DMS 273 treated with DMSO at 0.1 percent for 48 hours (cell line): ENCODE results near the gene TREX2.
A peak's percentile ranks its signal among the peaks of the same experiment; 100 is the strongest.

ENCODE experiments used
- DNase-seq: peaks from one replicate; lab custom pipeline; 2025; lab: John Stamatoyannopoulos, UW

Gene TREX2

DNA sequence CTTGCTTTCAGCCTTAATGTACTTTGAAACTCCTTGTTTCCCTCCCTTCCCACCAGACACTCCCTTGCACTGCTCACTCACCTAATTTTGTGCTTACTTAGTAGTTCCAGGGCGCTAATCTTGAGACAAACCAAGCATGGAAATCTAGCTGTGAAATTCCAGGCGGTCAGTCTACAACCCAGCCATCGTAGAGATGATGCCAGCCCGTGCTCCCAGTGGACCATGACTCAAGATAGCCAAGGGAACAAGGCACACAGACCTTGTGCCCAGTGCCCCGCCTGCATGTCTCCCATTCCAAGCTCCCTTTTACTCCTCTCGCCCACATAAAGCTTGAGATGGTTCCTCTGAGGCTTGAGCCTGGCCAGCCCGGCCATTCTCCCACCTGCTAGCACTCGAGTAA lies 11.1 kb downstream of the TREX2 start:
- no peak for DNase-seq

DNA sequence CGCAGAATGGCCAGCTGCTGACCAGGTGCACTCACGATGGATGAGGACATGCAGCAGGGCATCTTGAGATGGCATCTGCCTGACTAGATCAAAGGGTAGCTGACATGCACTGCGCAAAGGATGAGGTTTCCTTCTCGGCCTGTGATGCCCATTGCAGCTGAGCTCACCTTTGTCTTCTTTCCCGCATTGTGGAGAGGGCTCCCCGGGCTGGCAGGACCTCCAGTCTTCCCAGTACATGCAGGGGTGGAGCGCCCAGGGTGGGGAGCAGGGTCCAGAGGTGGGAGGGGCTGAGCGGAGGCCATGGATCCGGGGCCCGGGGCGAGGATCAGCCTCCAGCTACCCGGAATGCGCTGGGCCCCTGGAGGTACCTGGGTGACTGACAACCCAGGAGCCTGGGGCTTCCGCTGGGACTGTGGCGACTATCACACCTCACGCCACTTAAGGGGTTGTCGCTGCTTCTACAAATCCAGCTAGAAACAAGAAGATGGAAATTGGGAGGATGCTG lies 12.0 kb downstream of the TREX2 start:
- DNase-seq: no peak

DNA sequence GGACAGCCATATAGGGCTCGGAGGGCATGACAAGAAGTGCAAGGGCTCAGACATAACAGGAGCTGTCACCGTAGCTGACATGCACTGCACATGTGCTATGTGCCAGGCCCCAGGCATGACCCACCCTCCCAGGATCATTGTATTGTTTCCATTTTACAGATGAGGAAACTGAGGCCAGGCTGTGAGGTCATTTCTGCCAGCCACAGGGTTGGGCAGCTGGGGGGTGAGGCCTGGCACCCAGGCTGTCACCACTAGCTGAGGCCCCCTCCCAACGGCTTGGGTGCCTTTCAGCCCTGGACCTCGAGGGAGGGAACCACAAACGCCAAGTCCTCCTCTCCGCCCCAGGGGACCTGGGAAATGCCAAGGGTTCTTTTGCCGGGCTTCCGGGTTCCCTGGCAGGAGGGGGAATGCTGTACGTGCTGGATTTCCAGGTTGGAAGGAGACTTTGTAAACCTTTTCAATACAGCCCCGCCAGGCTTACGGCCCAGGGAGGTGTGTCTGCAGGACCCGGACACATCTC lies 12.6 kb downstream of the TREX2 start:
- DNase-seq: no peak

DNA sequence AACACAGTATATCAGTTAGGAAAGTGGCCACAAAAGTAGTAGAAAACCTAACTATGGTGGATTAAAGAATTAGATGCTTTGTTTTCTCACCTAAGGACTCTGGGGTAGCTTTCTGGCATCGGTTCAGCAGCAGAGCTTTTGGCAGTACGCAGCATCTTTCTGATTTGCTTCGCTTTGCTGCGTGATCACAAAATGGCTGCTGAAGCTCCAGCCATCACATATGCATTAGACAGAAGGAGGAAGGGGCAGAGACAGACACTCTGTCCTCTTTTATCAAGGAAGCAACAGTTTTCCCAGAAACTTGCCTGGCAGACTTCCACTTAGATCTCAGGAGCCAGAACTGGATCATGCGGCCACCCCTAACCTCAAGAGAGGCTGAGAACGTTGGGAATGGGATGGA lies 15.1 kb downstream of the TREX2 start:
- no peak for DNase-seq

DNA sequence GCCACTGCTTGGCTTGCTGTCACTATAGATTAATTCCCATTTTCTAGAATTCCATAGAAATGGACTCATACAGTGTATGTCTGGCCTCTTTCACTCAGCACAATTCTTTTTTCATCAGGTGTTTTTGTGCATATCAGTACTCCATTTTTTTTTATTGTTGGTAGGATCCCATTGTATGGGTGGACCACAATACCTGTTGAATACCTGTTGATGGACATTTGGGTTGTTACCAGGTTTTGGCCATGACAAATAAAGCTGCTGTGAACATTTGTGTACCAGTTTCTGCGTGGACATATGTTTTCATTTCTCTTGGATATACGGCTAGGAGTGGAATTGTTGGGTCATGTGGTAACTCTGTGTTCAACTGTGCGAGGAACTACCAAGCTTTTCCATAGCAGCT lies 19.7 kb downstream of the TREX2 start:
- DNase-seq: no peak

DNA sequence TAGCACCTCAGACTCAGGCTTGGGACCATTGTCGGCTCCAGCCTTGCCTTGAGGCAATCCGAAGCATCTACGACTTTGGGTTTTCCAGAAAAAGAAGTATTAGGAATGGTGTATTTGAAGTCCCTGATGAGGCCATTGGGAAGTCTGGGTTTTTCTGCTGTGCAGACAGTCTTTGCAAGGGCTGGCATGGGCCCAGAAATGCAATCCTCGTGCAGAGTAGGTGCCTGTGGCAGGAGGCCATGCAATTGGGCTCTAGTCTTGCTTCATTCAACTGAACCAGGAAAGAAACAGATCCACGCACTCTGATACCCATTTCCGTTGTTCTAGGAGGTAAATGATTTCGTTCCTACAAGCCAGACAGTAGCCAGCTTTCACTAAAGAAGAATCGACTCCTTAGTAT lies 22.2 kb downstream of the TREX2 start:
- no peak for DNase-seq

DNA sequence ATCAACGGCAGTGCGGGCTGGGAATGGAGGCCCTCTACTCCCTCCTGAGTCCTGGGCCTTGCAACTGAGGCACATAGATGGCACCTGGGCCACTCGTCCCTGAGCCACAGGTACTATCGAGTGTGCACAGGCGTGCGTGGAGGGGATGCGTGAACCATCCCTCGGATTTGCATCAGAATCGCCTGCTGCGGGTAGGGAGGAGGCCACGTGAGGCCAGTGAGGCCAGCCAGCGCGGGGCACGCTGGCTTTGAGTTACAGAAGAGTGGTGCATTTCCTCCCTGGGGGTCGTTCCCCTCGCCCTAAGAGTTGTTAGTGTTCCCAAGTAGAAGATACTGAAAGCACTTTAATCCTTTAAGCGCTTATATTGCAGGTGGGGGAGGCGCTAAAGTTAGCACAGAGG lies 24.0 kb downstream of the TREX2 start:
- DNase-seq: no peak

DNA sequence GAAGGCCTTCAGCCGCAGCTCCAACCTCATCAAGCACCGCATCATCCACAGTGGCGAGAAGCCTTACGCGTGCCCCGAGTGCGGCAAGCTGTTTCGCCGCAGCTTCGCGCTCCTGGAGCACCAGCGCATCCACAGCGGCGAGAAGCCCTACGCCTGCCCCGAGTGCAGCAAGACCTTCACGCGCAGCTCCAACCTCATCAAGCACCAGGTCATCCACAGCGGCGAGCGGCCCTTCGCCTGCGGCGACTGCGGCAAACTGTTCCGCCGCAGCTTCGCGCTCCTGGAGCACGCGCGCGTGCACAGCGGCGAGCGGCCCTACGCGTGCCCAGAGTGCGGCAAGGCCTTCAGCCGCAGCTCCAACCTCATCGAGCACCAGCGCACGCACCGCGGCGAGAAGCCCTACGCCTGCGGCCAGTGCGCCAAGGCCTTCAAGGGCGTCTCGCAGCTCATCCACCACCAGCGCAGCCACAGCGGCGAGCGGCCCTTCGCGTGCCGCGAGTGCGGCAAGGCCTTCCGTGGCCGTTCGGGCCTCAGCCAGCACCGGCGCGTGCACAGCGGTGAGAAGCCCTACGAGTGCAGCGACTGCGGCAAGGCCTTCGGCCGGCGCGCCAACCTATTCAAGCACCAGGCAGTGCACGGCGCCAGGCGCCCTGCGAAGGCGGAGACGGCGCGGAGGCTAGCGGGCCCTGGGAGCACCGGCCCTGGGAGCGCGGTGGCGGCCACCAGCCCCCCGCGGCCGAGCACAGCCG lies 24.8 kb downstream of the TREX2 start:
- DNase-seq: no peak

DNA sequence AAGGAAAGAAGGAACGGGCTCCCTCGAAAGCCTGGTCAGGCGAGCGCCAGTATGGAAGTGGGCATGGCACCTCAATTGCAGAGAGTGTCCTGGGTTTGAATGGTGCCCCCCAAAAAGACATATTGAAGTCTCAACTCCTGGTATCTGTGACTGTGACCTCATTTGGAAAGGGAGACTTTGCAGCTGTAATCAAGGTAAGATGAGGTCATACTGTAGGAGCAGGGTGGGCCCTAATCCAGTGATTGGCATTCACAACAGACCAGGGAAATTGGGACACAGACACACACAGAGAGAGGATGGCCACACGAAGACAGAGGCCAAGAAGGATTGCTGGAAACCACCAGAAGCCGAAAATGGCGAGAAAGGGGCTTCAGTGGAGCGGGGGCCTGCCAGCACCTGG lies 28.2 kb downstream of the TREX2 start:
- no peak for DNase-seq

DNA sequence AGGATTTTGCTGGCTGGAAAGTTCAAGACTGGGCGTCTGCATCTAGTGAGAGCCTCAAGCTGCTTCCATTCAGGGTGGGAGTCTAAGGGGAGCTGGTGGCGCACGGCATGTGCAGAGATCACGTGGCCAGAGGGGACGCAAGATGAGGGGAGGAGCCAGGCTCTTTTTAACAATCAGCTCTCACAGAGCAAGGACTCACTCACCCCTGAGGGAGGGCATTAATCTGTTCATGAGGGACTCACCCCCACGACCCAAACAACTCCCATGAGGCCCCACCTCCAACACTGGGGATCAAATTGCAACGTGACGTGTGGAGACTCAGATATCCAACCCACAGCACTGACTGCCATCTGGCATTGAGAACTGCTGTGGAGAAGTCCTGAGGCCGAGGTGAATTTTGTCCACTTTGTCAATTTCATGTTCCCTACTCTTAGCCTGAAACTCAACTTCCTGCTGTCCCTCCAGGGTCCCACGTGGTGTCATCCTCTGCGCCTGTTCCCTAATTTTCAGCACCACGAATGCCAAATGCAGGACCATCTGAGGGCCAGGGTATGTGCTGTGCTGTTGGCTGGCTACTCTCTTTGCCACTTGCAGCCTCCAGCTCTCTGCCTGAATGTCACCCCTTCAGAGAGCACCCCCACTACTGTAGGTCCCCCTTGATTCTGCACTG lies 28.9 kb downstream of the TREX2 start:
- DNase-seq: peak; percentile 34

DNA sequence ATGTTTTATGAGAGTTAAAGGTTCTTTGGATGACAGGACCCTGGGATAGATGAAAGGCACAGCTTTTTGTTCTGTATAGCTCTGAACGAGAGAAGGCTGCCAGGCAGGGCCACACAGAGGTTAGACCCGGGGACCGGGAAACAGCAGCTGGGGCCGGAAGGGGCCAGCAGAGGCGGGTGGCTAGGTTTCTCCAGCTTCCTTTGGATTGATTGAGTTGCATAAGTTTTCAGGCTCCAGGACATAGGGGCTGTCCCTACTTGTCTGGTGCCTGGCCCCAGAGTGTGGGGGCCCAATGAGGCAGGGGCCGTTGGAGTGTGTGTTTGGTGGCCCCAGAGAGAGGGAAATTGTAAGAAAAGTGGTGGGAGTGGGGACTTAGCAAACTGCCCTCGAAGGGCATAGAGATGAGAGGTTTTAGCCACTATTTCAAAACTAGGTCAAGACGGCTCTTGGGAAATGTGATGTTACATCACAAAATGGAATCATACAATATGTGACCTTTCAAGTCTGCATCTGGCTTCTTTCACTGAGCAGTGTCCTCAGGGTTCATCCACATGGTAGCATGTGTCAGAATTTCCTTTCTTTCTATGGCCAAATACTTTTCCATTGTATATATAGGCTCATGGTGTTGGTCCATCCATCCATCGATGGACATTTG lies 30.9 kb downstream of the TREX2 start:
- DNase-seq: no peak

DNA sequence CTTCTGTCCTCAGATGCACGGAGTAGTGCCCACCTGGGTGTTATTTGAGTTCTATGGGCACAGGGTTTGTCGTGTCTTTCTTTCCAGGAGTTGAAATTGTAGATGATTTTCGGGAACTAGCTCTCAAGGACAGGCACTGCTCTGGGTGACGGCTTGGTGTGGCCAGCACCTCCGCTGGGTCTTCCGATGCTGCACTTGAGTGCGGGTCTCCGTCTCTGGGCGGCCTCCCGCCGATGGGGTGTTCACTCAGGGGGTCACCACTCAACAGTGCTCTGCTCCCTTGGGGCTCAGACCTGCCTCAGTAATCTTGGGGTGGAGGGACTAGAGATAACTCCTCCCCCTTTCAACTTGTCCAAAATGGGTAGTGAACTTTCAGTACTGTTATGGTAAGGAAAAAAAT lies 32.1 kb downstream of the TREX2 start:
- DNase-seq: no peak

DNA sequence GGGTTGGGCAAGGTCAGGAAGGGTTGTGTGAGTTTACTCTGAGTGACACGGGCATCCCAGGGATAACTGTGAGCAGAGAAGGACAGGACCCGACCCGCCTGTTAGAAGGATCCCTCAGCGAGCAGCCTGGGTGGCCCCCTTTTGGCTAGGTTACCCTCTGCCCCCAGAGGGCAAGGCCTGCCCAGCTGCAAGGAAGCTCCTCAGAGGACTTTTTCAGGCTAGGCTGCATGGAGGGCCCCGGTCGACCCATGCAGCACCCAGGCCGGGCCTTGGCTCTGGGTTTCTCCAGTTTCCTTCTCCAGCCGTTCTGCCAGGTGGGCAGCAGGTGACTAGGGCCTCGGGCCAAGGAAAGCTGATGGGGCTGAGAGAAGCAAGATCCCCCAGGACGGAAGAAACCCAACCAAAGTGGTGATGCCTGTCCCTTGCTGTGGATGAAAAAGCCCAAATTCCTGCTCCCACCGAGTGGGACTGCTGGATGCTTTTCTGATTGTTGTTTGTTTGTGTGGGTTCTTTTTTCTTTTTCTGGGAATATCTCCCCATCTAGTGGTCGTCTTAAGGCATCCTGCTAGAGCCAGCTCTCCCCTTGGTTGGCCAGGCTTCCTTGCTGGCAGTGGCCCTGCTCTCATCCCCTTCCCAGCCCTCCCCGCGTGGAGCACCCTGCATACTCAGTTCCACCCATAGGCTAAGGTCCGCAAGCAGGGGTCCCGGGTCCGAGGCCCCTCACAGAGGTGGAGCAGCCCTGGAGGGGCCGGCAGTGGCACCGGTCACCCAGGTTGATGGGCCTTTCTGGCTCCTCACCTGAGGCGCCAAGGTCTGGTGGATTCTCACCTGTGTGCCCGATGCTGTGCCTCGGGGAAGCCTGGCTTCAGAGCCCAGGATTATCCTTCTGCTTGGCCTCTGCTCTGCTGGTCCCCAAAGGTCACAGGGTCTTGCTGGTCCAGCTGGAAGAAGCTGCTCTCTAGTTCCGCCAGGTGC lies 32.8 kb downstream of the TREX2 start:
- DNase-seq: no peak

DNA sequence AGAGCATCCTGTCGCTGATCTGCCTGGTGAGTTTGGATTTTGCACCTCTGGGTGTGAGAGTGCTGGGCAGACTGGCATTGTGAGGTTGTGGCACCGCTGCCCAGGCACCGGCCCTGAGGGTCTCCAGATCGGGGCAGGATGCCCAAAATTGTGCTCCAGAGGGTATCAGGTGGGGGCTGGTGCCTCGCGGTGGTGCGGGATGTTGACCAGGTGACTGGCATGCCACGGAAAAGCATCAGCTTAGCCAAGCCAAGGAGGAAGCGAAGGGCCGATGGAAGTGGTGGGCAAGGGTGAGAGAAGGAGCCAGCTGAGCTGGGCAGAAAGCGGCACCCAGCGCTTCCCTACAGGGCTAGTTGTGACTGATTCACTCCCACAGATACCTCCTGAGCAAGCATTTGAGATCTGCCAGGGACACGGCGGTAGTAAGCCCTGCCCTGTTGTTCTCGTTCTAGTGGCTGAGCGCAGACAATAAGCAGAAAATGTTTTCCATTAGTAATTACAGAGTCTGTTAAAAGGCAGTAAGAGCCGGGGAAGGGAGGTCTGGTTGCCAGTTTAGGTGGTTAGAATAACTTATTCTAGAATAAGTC lies 33.8 kb downstream of the TREX2 start:
- DNase-seq: no peak

DNA sequence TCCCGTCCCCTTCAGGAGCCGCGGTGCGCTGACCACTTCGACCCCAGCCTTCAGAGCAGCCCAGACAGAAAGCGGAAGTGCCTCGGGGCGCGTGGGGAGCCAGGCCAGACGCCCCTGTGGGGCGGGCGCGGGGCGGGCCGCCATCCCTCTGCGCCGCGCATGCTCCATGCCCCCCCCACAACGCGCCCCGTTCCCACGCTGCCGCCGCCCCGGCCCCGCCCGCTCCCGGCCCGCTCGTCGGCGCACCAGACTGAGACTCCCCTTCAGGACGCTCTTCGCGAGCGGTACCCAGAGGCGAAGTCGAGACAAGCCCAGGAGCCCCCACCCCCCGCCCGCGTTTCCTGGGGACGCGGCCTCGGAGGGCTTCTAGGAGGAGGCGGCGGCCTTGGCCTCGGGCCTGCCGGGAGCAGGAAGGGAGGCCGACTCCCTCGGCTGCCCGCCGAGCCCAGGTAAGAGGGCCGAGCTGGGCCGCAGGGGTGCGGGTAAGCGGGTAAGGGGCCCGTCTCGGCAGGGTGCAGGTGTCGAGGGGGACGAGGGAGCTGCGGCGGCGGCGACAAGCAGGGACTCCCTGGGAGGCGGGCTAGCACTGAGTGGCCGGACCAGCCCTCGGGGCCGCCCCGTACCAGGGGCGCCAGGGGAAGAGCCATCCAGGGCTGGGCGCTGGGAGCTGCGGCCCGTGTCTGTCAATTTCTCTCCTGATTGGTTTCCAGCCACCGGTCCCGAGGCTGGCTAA lies 34.4 kb downstream of the TREX2 start, which contains the start of gene ZFP92:
Gene ZFP92, plus strand, starts transcription at position 218 of the 733 bp plus-strand sequence. CDS start 6,851 bp downstream, outside the sequence.
- DNase-seq: no peak

DNA sequence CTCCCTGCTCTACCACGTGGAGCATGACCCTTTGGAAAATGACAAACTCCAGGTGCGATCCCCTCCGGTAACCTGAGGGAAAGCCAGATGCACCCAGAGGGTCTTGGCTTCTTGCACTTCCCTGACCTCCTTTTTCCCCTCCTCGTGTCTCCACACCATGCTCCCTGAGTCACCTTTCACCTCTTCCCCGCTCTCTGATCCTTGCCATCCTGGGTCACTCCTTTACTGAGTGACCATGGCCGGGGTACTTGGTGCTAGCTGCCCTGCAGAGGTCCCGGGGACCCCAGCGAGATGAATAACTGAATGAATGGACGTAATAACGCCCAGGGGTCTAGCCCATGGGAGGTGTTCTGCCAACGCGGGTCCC lies 35.0 kb downstream of the TREX2 start:
- no peak for DNase-seq

DNA sequence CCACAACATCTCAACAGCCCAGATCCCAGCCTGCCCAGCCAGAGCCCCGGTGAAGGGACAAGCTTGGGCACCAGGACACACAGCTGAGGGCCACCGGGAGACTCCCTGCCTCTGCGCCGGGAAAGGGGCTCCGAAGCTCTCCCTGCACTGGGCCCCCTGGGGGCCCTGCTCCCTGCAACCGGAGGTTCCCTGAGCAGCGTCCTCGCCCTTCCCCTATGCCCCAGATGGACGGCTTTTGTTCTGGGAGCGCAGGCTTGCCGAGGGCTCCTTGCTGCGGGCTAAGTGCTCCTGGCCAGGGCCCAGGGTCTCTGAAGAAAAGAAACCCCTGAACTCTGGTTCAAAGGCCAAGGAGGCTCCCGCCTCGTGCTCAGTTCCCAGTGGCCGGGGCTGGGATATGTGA lies 35.5 kb downstream of the TREX2 start:
- no peak for DNase-seq

DNA sequence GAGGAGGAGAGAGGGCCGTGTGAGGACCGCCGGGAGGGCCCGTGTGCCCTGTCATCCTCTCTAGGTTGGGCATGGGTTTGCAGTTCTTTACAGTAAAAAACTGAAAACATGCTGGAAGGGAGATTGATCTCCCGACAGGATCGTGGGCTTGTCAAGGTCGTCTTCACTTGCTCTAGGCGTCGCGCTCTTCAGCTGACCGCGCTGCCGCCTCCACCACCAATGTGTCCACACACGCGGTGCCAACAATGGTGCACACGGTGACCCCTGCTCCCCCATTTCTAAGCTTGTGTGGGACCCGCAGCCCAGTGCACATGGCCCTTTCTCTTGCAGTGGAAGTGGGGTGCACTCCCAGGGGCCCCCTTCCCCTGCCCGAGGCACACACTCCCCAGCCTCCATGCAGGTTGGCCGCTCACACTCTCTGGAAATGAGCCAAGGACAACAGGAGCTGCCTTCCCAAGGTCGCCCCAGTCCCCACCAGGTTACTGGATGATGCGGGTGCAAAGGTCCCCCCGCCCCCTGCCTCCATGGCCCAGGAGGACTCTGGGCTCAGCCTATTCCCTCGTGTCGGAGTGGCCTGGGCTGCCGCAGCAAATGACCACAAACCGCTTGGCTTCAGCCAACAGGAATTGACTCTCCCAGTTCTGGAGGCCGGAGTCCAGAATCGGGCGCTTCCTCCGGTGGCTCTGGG lies 36.3 kb downstream of the TREX2 start:
- DNase-seq: no peak

DNA sequence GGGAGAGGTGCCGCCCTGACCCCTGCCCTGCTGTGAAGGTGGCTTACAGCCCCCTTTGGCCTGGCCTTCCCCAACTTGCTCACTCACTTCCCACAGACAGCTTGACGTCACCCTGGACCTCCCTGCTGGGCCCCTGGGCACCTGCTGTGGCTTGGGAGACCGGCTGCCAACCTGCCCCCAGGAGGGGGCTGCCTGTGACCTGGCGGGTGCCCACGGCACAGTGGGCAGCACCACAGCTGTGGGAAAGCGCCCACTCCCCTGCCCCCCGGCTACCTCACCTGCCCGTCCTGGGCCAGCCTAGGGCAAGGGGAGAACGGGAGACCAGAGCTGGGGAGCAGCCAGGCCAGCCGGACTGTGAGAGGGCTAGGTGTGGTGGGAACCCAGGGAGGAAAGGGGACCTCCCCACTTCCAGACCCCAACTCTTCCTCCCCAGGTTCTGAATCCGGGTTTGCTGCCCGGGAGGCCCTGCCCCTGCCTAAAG lies 36.9 kb downstream of the TREX2 start:
- no peak for DNase-seq

DNA sequence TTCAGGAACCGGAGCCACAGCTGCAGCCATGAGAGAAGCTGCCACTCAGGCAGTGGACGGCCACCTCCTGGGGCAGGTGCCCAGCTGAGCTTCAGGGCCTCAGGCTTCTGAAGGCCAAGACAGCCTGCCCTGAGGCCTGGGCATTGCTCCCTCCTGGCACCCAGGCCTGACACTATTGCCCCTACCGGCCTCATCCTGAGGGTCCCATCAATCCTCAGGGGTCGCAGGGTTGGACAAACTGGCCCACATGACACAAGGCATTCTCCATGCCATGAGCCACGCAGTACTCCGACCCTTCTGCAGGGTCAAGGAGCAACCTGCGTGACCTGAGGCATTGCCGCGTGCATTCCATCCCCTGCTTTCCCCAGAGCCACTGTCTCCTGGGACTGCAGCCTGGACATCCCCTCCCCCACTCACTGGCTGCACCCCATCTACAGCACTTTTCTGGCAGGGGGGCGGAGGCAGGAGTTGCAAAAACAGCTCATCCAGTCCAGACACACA lies 37.6 kb downstream of the TREX2 start:
- no peak for DNase-seq
